Prostate gland (tissue), 2 donors: ENCODE measurements around the gene ARFRP1. TPM values are rescaled to one million over a fixed set of nuclear protein-coding genes. Genes with fewer than 3 reads are reported as not detected.

ENCODE experiments used
- DNase-seq: peaks from one replicate; pipeline ENCODE4 v3.0.0-alpha.2; 2019; ENCODE audit warnings: low spot score
- H3K27ac ChIP-seq, 2 donors: fragments of 200-600 bp; sonication (generic); 2 replicates each; pipeline ENCODE4 v1.5.1; 2017 to 2019
- H3K27me3 ChIP-seq: fragments of 200-600 bp; sonication (generic); replicated peaks from 2 replicates; pipeline ENCODE4 v1.5.1; 2019; ENCODE audit not compliant: insufficient read depth
- H3K36me3 ChIP-seq, 2 donors: fragments of 200-600 bp; sonication (generic); 1 replicate in 1 of 2; 2 replicates in 1 of 2; pipeline versions ENCODE4 v1.5.1 to v1.8.1; 2017 to 2019
- H3K4me1 ChIP-seq: fragments of 200-600 bp; sonication (generic); replicated peaks from 2 replicates; pipeline ENCODE4 v1.5.1; 2019
- H3K4me3 ChIP-seq, 2 donors: fragments of 200-600 bp; sonication (generic); 2 replicates each; pipeline ENCODE4 v1.5.1; 2017 to 2019
- H3K9me3 ChIP-seq: fragments of 200-600 bp; sonication (generic); 2 replicates; pipeline ENCODE4 v1.5.1; 2017
- POLR2A ChIP-seq: fragments of 450-650 bp; IDR thresholded peaks from one replicate; pipeline ENCODE4 v1.6.1; 2016; ENCODE audit warnings: antibody characterized with exemption, mild to moderate bottlenecking
- POLR2AphosphoS5 ChIP-seq: sonication (generic); formaldehyde crosslinking; IDR thresholded peaks from one replicate; pipeline ENCODE4 v1.6.1; 2017; ENCODE audit warnings: antibody characterized with exemption
- WGBS: methylation state at CpG from one replicate; pipeline ENCODE4 v1.1.5; 2018; 5-methylcytosine and 5-hydroxymethylcytosine counted together
- intact Hi-C: fragments of 100-400 bp; cut with DNase I; formaldehyde crosslinking; loops from one replicate; pipeline ENCODE4 v1.14.2; 2022
- total RNA-seq, 2 donors: library from RNA; depleted of rRNA; stranded (reverse); fragments of >200 nt; gene quantifications; one replicate each; pipeline ENCODE4 v1.1.0, GENCODE V29; 2016
- TF ChIP-seq, protein P1 (sequence below), 4 experiments: fragments of 200-600 bp in 2 of 4; fragments of 450-650 bp in 2 of 4; sonication (generic) in 2 of 4; IDR thresholded peaks; 1 replicate in 3 of 4; 2 replicates in 1 of 4; pipeline ENCODE4 v1.5.1; 2016 to 2019; ENCODE audit warnings: antibody characterized with exemption in 4 of 4, mild to moderate bottlenecking in 2 of 4, moderate library complexity in 2 of 4

Gene ARFRP1
- total RNA-seq, 2 donors from 2014 or later, result 36.8 to 50.8 TPM

DNA sequence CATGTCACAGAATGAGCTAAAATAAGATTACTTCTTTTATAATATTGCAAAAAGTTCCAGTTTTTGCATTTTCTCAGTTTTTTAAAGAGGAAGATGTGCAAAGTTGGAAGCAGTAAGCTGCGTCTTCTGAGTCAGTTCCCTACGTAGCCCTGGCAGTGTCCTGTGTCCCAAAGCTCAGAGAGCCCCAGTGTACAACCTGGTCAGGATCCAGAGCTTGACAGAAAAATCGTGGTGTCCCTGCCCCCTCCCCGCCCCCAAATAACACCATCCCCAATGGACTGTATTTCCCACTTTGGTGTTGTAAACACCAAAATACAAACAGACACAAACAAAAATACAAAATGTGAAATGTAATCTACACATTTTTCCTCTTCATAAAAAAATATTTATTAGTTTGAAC is 36.4 kb upstream of the ARFRP1 start:
- 67% methylated on average over 4 of the region's 4 CpGs for WGBS
- no peaks in the 10 kb centered on the region for H3K27me3 ChIP-seq
- no peaks in the 10 kb centered on the region for H3K36me3 ChIP-seq
- intact Hi-C loops, result loop anchor here (10.0 kb wide), 1 partner anchor 221 kb away; the partner anchor contains the start of gene ZNF512B
- no peak for DNase-seq
- peaks cover 24% of the 10 kb centered on the region for H3K4me1 ChIP-seq
- no peak overlapping the region for H3K27ac ChIP-seq
- TF ChIP-seq POLR2A (no peak), POLR2AphosphoS5 (no peak)
- TF ChIP-seq, protein P1, sequence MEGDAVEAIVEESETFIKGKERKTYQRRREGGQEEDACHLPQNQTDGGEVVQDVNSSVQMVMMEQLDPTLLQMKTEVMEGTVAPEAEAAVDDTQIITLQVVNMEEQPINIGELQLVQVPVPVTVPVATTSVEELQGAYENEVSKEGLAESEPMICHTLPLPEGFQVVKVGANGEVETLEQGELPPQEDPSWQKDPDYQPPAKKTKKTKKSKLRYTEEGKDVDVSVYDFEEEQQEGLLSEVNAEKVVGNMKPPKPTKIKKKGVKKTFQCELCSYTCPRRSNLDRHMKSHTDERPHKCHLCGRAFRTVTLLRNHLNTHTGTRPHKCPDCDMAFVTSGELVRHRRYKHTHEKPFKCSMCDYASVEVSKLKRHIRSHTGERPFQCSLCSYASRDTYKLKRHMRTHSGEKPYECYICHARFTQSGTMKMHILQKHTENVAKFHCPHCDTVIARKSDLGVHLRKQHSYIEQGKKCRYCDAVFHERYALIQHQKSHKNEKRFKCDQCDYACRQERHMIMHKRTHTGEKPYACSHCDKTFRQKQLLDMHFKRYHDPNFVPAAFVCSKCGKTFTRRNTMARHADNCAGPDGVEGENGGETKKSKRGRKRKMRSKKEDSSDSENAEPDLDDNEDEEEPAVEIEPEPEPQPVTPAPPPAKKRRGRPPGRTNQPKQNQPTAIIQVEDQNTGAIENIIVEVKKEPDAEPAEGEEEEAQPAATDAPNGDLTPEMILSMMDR (IDR thresholded peaks at IDR 0.05), result no peak
- H3K4me3 ChIP-seq, result no peak overlapping the region
- no peaks in the 10 kb centered on the region for H3K9me3 ChIP-seq

DNA sequence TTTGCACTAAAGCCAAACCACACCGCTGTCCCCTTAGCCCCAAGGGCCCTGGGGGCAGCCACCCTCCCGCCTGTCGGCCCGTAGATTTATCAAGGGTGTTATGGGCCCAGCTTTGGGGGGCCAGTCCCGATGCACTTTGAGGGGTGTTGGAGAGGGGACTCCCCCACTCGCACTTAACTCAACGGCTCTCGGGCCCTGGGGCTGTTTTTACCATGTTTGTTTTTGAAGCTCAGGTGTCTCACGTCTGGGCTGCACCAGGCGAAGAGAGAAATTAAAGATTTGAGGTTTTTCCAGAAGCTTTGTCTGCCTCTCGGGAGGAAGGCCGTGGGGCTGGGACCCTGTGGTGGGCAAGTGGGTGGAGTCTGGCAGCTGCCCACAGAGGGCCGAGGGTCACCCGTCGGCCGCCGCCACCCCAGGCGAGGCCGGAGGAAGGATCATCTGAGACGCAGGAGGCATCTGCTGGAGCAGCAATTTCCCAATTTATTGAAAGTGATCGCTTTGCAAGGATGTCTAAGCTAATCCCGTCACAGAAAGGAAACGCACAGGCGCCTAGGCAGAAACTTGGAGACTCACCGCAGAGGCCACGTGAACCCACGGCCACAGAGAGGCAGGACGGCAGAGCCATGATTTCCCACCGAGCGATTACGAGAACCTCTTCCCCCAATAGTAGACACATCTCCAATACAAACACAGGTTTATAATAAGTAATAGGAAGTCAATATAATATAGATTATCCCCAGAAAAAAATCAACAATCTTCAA is 35.6 kb upstream of the ARFRP1 start:
- no peaks in the 10 kb centered on the region for H3K27me3 ChIP-seq
- no peak overlapping the region for H3K4me3 ChIP-seq
- intact Hi-C loops, result loop anchor here (10.0 kb wide), 1 partner anchor 221 kb away; the partner anchor contains the start of gene ZNF512B
- H3K27ac ChIP-seq, result peak overlapping the region; percentile 96
- peaks cover 31% of the 10 kb centered on the region for H3K4me1 ChIP-seq
- WGBS, result 76% methylated on average over 31 of the region's 31 CpGs
- TF ChIP-seq POLR2AphosphoS5, result no peak
- TF ChIP-seq, protein P1 (IDR thresholded peaks at IDR 0.05), result no peak
- TF ChIP-seq POLR2A, result no peak
- H3K9me3 ChIP-seq, result no peaks in the 10 kb centered on the region
- no peaks in the 10 kb centered on the region for H3K36me3 ChIP-seq
- DNase-seq, result no peak

DNA sequence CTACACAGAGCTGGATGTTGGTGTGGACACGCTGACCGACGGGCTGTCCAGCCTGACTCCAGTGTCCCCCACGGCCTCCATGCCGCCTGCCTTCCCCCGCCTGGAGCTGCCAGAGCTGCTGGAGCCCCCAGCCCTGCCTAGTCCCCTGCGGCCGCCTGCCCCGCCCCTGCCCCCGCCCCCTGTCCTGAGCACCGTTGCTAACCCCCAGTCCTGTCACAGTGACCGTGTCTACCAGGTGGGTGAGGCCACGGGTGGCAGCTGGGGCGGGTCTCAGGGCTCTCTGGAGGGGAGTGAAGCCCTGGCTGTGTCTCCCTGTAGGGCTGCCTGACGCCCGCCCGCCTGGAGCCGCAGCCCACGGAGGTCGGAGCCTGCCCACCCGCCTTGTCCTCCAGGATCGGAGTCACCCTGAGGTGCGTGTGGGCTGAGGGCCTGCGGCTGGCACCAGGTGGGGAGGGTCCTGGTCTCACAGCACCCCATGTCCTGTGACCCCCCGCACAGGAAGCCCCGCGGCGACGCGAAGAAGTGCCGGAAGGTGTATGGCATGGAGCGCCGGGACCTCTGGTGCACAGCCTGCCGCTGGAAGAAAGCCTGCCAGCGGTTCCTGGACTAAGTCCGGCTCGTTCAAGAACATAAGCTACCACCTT is 34.7 kb upstream of the ARFRP1 start:
- DNase-seq, result no peak
- Histone ChIP-seq H3K4me3 (peak overlapping the region in 1 of 2 donors; percentile 3), H3K9me3 (no peaks in the 10 kb centered on the region), H3K4me1 (peaks cover 35% of the 10 kb centered on the region), H3K27ac (peak overlapping the region; percentile 96), H3K36me3 (no peaks in the 10 kb centered on the region), H3K27me3 (no peaks in the 10 kb centered on the region)
- WGBS, result 79% methylated on average over 36 of the region's 37 CpGs
- intact Hi-C loops, result loop anchor here (10.0 kb wide), 1 partner anchor 222 kb away; the partner anchor contains the start of gene ZNF512B
- TF ChIP-seq POLR2AphosphoS5, result no peak
- TF ChIP-seq, protein P1 (IDR thresholded peaks at IDR 0.05), result no peak
- no peak for TF ChIP-seq POLR2A

DNA sequence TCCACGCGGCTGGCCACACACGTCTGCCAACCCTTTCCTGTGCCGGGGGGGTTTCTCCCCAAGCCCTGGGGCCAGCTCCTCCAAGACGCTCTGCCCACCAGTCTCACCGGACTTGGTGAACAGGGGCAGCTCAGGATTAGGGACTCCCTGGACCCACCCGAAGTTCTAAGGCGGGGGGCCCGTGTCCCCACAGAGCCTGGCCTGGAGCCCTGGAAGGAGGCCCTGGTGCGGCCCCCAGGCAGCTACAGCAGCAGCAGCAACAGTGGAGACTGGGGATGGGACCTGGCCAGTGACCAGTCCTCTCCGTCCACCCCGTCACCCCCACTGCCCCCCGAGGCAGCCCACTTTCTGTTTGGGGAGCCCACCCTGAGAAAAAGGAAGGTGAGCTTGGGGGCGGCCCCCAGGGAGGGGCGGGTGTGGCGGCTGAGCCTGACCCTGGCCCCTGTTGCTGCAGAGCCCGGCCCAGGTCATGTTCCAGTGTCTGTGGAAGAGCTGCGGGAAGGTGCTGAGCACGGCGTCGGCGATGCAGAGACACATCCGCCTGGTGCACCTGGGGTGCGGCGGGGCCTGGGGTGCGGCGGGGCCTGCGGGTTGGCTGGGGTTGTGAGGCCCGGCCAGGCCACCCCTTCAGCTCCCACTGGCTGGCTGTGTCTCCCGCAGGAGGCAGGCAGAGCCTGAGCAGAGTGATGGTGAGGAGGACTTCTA is 34.1 kb upstream of the ARFRP1 start:
- peak overlapping the region; percentile 96 for H3K27ac ChIP-seq
- intact Hi-C loops, result loop anchor here (2.0 to 10.0 kb wide), 2 partner anchors 115 to 223 kb away; partner anchors contain the start of genes GMEB2 and ZNF512B
- peak overlapping the region in 1 of 2 donors; percentile 75 for H3K4me3 ChIP-seq

More for the DNA sequence above, 34.1 kb upstream of the ARFRP1 start:
- DNase-seq, result no peak
- Histone ChIP-seq H3K36me3 (no peaks in the 10 kb centered on the region), H3K9me3 (no peaks in the 10 kb centered on the region), H3K4me1 (peaks cover 35% of the 10 kb centered on the region), H3K27me3 (no peaks in the 10 kb centered on the region)
- 74% methylated on average over 28 of the region's 30 CpGs for WGBS
- no peak for TF ChIP-seq POLR2AphosphoS5
- TF ChIP-seq POLR2A, result no peak
- TF ChIP-seq, protein P1 (IDR thresholded peaks at IDR 0.05), result no peak
